Mononuclear cell (primary cell): ENCODE data around the gene IFNA10. TPM values are rescaled to one million over a fixed set of nuclear protein-coding genes. Genes with fewer than 3 reads are reported as not detected.
"Not testable (repeated sequence)": the region's sequence is repeated elsewhere in the genome, so short reads cannot be mapped to it uniquely, and the experiment has no call there.

Experiments used
- H3K27me3 ChIP-seq: 2 replicates; pipeline ENCODE4 v1.6.0; 2011; ENCODE audit warnings: low read length, control low read depth; ENCODE audit not compliant: insufficient read depth
- H3K4me1 ChIP-seq: 2 replicates; pipeline ENCODE4 v1.5.1; 2011; ENCODE audit warnings: mild to moderate bottlenecking, low read length, control low read depth; ENCODE audit not compliant: insufficient read depth
- H3K4me3 ChIP-seq: 2 replicates; pipeline ENCODE4 v1.5.1; 2011; ENCODE audit warnings: mild to moderate bottlenecking, low read length, moderate library complexity
- H3K9me3 ChIP-seq: 2 replicates; pipeline ENCODE4 v1.5.1; 2011; ENCODE audit warnings: low read depth, mild to moderate bottlenecking, control low read depth, low read length
- total RNA-seq: library from RNA; depleted of rRNA; stranded (reverse); fragments of >200 nt; gene quantifications from one replicate; pipeline ENCODE4 v1.2.3, GENCODE V29; 2012

IFNA10 gene
- not detected for total RNA-seq

- H3K9me3 ChIP-seq, H3K27me3 ChIP-seq, H3K4me3 ChIP-seq, H3K4me1 ChIP-seq: not testable (repeated sequence)
These were observed at the start of gene IFNA10 for GRCh38 chr9:21207043-21207442. IFNA10 (minus strand) TSS chr9:21207143; CDS start chr9:21207097, 46 bp downstream.

- Histone ChIP-seq H3K9me3 (no peaks in the 10 kb centered on the region), H3K27me3 (no peaks in the 10 kb centered on the region), H3K4me1 (peaks cover 16% of the 10 kb centered on the region), H3K4me3 (no peak overlapping the region)
These were observed 48.7 kb upstream of the IFNA10 start for GRCh38 chr9:21255538-21256212.

DNA sequence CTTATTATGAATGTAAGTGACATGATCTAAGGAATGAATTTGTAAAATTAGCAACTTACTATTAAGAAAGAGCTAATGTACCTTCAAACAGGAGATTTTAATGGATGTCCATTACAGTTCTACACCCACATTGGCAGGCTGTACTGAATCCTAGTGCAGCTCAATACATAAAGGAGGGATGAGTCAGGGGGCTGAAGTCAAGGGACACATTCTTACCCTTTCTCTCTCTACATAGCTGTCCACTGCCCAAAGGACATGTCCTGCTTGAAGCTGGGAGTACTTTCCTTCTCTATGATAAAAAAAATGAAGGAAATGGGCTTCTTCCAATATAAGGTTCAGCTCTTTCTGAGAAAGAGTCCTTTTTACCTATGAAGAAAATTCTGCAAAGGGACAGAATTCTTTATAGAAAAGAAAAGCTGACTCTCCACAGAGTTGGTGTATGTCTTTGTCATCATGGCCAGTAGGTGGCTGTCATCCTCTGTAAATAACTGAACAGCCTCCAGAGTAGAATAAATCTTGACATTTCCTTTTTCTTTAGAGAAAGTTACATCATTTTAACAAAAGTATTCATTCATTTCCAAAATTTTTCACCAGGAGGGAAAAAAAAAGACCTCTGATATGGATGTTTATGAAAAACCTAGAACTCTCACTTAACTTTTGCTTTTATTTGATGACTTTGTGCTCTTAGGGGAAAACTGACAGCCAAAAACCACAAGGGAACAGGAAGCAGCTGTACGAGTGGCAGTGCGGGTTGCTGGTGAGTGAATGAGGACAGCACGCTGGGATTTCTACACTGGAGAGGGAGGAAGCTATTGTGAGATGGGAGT lies 46.0 kb upstream of the IFNA10 start:
- peaks cover 16% of the 10 kb centered on the region for H3K4me1 ChIP-seq
- H3K9me3 ChIP-seq = no peaks in the 10 kb centered on the region
- H3K4me3 ChIP-seq = no peak overlapping the region
- H3K27me3 ChIP-seq = peaks cover 3% of the 10 kb centered on the region

DNA sequence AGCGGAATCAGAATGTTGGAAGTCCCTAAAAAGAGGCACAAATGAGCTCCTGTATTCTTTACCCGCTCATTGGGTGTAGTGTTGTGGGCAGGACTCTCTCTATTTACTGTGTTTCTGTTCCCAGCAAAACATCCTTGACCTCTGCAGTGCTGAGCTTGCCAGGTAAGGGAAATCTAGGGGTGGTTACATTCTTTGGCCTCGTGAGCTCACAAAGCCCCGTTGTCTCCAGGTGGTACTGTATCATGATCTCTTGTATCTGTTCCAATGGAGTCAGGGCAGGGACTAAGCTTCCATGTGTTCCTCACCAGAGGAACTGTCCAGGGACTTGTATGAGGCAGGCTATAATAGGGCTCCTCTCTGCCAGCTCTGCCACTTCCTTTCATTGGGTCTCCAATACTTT lies 44.7 kb upstream of the IFNA10 start:
- Histone ChIP-seq H3K4me3 (no peak overlapping the region), H3K27me3 (peaks cover 3% of the 10 kb centered on the region), H3K4me1 (peaks cover 16% of the 10 kb centered on the region), H3K9me3 (no peaks in the 10 kb centered on the region)

DNA sequence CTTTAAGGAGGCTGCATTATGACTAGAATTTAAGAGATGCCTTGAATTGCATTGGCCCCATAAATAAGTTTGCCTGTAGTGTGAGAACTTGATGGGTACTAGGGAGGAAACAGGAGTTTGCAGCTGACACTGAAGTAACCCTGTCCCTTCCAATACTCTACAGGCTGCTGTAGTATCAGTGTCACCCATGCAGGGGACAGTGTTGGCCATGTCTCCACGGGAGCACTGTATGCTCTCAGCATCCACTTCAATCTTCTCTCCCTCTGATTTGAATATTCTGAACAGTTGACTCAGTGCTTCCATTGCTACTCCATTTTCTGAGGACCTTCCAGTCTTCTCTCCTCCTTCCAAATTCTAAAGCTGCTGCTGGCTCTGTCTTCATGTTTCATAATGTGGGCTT lies 44.2 kb upstream of the IFNA10 start:
- no peak overlapping the region for H3K4me3 ChIP-seq
- peaks cover 16% of the 10 kb centered on the region for H3K4me1 ChIP-seq
- H3K9me3 ChIP-seq = no peaks in the 10 kb centered on the region
- H3K27me3 ChIP-seq = peaks cover 3% of the 10 kb centered on the region

DNA sequence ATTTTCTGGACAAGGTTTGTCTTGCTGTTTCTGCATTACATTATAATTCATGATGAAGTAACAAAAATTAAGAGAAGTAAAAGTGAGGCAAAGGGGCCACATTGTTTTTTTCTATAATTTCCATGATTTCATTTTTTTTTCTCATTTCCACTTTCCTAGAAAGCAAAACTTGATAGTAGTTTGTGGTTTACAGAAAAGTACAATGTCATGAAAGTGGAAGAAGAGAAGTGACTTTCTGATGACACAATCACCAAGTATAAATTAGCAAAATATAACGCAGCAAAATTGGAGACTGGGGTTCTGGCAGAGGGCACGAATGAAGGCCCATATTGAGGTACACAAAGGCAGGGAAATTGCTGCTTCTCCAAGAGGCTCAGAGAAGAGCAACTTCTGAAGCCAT lies 37.9 kb upstream of the IFNA10 start:
- H3K4me1 ChIP-seq = peaks cover 9% of the 10 kb centered on the region
- peaks cover 25% of the 10 kb centered on the region for H3K27me3 ChIP-seq
- H3K9me3 ChIP-seq = no peaks in the 10 kb centered on the region
- no peak overlapping the region for H3K4me3 ChIP-seq

DNA sequence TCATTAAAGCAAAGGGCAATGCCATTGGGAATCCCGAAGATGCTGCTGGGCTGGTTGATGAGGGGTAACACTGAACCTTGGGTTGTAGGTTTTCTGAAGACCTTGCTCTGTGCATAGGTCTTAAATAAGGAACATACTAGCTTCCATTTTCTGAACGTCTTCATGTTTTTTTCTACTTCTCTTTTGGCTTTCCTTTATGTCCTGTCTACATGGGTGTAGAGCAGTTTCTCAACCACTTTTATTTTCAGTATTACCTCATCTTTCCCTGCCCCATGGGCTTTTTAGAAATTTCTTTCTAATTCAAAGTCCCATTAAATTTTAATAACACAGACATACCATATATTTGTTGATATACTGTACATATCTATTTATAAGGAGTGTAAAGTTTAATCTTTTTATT lies 33.0 kb upstream of the IFNA10 start, which contains the start of gene IFNA14:
Gene IFNA14 (minus strand): TSS at position 95 of the 400 bp plus-strand sequence. CDS start 70 bp downstream, at position 25.
- no peaks in the 10 kb centered on the region for H3K9me3 ChIP-seq
- peaks cover 23% of the 10 kb centered on the region for H3K27me3 ChIP-seq
- H3K4me3 ChIP-seq = no peak within 1 kb of the TSS
- H3K4me1 ChIP-seq = peaks cover 13% of the 10 kb centered on the region

GRCh38 chr9:21236360-21236714 lies 29.4 kb upstream of the IFNA10 start:
- H3K4me1 ChIP-seq = peaks cover 12% of the 10 kb centered on the region
- not testable (repeated sequence) for H3K9me3 ChIP-seq, H3K4me3 ChIP-seq, H3K27me3 ChIP-seq

GRCh38 chr9:21235468-21236359 lies 28.8 kb upstream of the IFNA10 start:
- H3K4me3 ChIP-seq = not testable (repeated sequence)

GRCh38 chr9:21234153-21234687 lies 27.3 kb upstream of the IFNA10 start:
- Histone ChIP-seq H3K9me3 (no peaks in the 10 kb centered on the region), H3K4me3 (no peak overlapping the region), H3K4me1 (peaks cover under 1% of the 10 kb centered on the region), H3K27me3 (no peaks in the 10 kb centered on the region)

More at GRCh38 chr9:21235468-21236359, 28.8 kb upstream of the IFNA10 start:
- peaks cover 12% of the 10 kb centered on the region for H3K4me1 ChIP-seq
- not testable (repeated sequence) for H3K27me3 ChIP-seq, H3K9me3 ChIP-seq

- H3K4me3 ChIP-seq = no peak overlapping the region
- no peaks in the 10 kb centered on the region for H3K9me3 ChIP-seq
- no peaks in the 10 kb centered on the region for H3K4me1 ChIP-seq
- H3K27me3 ChIP-seq = no peaks in the 10 kb centered on the region
These were observed 26.3 kb upstream of the IFNA10 start for GRCh38 chr9:21233258-21233657.

- Histone ChIP-seq H3K4me3 (no peak within 1 kb of the TSS), H3K4me1 (no peaks in the 10 kb centered on the region), H3K9me3 (no peaks in the 10 kb centered on the region), H3K27me3 (no peaks in the 10 kb centered on the region)
These were observed 21.2 kb upstream of the IFNA10 start, which contains the start of gene IFNA17 for GRCh38 chr9:21228122-21228521. IFNA17 (minus strand) TSS chr9:21228222; CDS start chr9:21228173, 49 bp downstream.

DNA sequence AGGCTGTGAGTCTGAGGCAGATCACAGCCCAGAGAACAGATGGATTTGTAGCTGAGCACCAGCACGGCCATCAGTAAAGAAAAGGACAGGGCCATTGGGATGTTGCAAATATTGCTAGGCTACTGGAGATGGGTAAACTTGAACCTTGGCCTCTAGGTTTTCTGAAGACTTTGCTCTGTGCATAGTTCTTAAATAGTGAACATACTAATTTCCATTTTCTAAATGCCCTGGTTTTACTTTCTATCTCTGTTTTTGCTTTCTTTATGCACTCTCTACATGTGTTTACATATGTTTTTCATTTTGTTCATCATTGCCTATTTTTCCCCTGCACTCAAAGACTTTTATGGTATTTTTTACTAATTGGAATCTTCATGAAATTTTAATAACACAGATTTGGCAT lies 10.3 kb upstream of the IFNA10 start, which contains the start of gene IFNA16:
Gene IFNA16 (minus strand): TSS at position 101 of the 400 bp plus-strand sequence. CDS start 6 bp downstream, at position 95.
- H3K27me3 ChIP-seq, H3K4me1 ChIP-seq, H3K9me3 ChIP-seq, H3K4me3 ChIP-seq: not testable (repeated sequence)

GRCh38 chr9:21213411-21214326 lies 6.7 kb upstream of the IFNA10 start:
- H3K4me3 ChIP-seq, H3K9me3 ChIP-seq, H3K4me1 ChIP-seq, H3K27me3 ChIP-seq: not testable (repeated sequence)
